Thymus (tissue), 14 donors: ENCODE data around the gene KY. TPM values are rescaled to one million over a fixed set of nuclear protein-coding genes. Genes with fewer than 3 reads are reported as not detected.

ENCODE experiments used
- DNase-seq, 9 donors: peaks; one replicate each; pipeline ENCODE4 v3.0.0-alpha.2; 2013; ENCODE audit warnings: low spot score in 9 of 9, low read depth in 6 of 9, missing footprints in 1 of 9
- H3K27ac ChIP-seq, 2 donors: one replicate each; pipeline ENCODE4 v1.5.1; 2013; ENCODE audit warnings: control low read depth in 1 of 2, low read depth in 1 of 2, low read length in 1 of 2, mild to moderate bottlenecking in 1 of 2, moderate library complexity in 1 of 2
- H3K27me3 ChIP-seq, 2 donors: one replicate each; pipeline ENCODE4 v1.5.1; 2013; ENCODE audit warnings: low read length in 1 of 2; ENCODE audit not compliant: control insufficient read depth in 2 of 2, insufficient read depth in 1 of 2
- H3K36me3 ChIP-seq, 2 donors: one replicate each; pipeline ENCODE4 v1.5.1; 2013; ENCODE audit warnings: low read length in 1 of 2, mild to moderate bottlenecking in 1 of 2, moderate library complexity in 1 of 2; ENCODE audit not compliant: control insufficient read depth in 2 of 2, insufficient read depth in 2 of 2
- H3K4me1 ChIP-seq, 2 donors: one replicate each; pipeline ENCODE4 v1.5.1; 2013; ENCODE audit warnings: low read length in 2 of 2; ENCODE audit not compliant: control insufficient read depth in 2 of 2, insufficient read depth in 2 of 2
- H3K4me3 ChIP-seq, 2 donors: one replicate each; pipeline ENCODE4 v1.5.1; 2013; ENCODE audit warnings: low read length in 2 of 2, control low read depth in 1 of 2, mild to moderate bottlenecking in 1 of 2
- H3K9me3 ChIP-seq, 2 donors: one replicate each; pipeline ENCODE4 v1.5.1; 2013; ENCODE audit warnings: low read length in 1 of 2, mild to moderate bottlenecking in 1 of 2; ENCODE audit not compliant: control insufficient read depth in 2 of 2, insufficient read depth in 1 of 2
- WGBS: extraction: QIAGEN DNeasy Blood & Tissue Kit; methylation state at CpG from one replicate; pipeline ENCODE4 v1.1.7; 2013; 5-methylcytosine and 5-hydroxymethylcytosine counted together
- long read RNA-seq, 10 donors: transcript quantifications; one replicate each; lab custom pipeline, GENCODE V29; 2026
- polyA plus RNA-seq: library from polyadenylated mRNA; stranded (reverse); fragments of 200-250 nt; gene quantifications from one replicate; pipeline ENCODE4 v1.2.3, GENCODE V29; 2013
- total RNA-seq: library from RNA; stranded (reverse); fragments of 120-200 nt; gene quantifications from one replicate; pipeline ENCODE4 v1.2.4, GENCODE V29; 2013
- donor health status: healthy.

Gene KY, protein sequence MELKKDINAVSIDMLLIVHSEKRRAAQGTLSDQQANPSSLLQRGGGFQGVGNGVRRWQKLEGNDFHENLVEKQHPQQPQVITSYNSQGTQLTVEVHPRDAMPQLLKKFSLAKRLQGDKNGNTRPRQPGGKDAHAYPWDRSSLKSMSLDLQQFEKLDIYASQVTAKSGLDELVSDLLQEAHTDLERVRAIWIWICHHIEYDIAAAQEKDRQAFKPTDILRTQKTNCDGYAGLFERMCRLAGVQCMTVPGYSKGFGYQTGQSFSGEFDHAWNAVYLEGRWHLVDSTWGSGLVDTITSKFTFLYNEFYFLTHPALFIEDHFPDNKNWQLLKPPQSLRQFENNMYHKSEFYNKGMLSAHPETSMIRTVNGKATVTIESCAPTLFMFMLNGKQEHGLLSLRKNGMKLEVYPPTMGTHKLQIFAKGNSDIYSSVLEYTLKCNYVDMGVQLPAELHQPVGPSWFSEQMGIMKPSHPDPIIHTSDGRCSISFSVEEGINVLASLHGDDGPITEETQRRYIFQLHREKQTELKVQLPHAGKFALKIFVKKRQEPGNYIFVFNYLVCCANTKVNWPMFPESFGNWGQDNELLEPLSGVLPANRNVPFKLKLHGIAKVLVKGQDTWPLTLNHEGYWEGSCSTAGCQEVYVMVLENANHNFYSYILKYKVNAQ
- 1.0 TPM for total RNA-seq
- polyA plus RNA-seq: 0.14 TPM
- long read RNA-seq, donor 1: 0 reads
- long read RNA-seq, donor 2, partial matches to known transcripts: 0 of 1 reads
- long read RNA-seq, donor 2, other reads (novel, unspliced or antisense): 0 of 1 reads
- long read RNA-seq, donor 3, partial matches to known transcripts: 0 of 1 reads
- long read RNA-seq, donor 3, other reads (novel, unspliced or antisense): 0 of 1 reads
- long read RNA-seq, donor 4: 0 reads
- long read RNA-seq, donor 5: 0 reads
- long read RNA-seq, donor 6, partial matches to known transcripts: 0 of 1 reads
- long read RNA-seq, donor 6, other reads (novel, unspliced or antisense): 0 of 1 reads
- long read RNA-seq, donor 7: 0 reads
- long read RNA-seq, donor 8: 0 reads
- long read RNA-seq, donor 9: 0 reads
- long read RNA-seq, donor 10: 0 reads

GRCh38 chr3:134650431-134651346, at the start of gene KY:
Gene KY, minus strand, starts transcription at chr3:134651022. Its CDS starts 62 bp downstream, at chr3:134650960.
- no peaks in the 10 kb centered on the region for H3K36me3 ChIP-seq
- H3K4me3 ChIP-seq: peak within 1 kb of the TSS; percentile 13 to 23
- H3K27ac ChIP-seq: no peak within 1 kb of the TSS
- H3K27me3 ChIP-seq: peaks cover 7 to 36% of the 10 kb centered on the region in 2 donors
- H3K4me1 ChIP-seq: no peaks in the 10 kb centered on the region
- H3K9me3 ChIP-seq: no peaks in the 10 kb centered on the region
- WGBS: 7% methylated on average over 77 of the region's 77 CpGs
- peak in 1 of 9 donors; percentile 22 for DNase-seq

DNA sequence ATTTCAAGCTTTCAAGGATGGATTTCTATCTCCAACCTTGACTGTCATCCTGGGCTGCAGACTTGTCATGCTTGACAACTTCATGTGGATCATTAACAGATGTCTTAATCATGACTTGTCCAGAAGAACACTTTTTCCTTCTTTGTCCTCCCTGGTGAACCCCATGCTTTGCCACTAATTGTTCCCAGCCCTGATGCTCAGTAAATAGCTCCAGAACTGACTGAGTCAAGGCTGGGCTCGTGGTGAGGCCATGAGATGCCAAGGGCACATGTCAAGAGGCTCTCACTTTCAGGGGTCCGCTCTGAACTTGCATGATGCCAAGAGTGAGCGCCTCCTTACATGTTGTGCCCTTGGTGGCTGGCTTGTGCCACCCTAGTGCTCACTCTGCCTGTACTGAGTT, 48.9 kb upstream of the KY start:
- 85% methylated on average over 3 of the region's 3 CpGs for WGBS
- Histone ChIP-seq H3K27me3 (no peaks in the 10 kb centered on the region), H3K4me1 (peaks cover 0 to 3% of the 10 kb centered on the region in 2 donors), H3K36me3 (no peaks in the 10 kb centered on the region), H3K9me3 (no peaks in the 10 kb centered on the region), H3K27ac (no peak overlapping the region), H3K4me3 (no peak overlapping the region)
- no peak for DNase-seq

GRCh38 chr3:134699141-134699711, 48.4 kb upstream of the KY start:
- Histone ChIP-seq H3K27me3 (no peaks in the 10 kb centered on the region), H3K27ac (no peak overlapping the region), H3K36me3 (no peaks in the 10 kb centered on the region), H3K4me1 (peaks cover 0 to 3% of the 10 kb centered on the region in 2 donors), H3K4me3 (no peak overlapping the region), H3K9me3 (no peaks in the 10 kb centered on the region)
- WGBS: 95% methylated on average over 8 of the region's 8 CpGs
- no peak for DNase-seq

DNA sequence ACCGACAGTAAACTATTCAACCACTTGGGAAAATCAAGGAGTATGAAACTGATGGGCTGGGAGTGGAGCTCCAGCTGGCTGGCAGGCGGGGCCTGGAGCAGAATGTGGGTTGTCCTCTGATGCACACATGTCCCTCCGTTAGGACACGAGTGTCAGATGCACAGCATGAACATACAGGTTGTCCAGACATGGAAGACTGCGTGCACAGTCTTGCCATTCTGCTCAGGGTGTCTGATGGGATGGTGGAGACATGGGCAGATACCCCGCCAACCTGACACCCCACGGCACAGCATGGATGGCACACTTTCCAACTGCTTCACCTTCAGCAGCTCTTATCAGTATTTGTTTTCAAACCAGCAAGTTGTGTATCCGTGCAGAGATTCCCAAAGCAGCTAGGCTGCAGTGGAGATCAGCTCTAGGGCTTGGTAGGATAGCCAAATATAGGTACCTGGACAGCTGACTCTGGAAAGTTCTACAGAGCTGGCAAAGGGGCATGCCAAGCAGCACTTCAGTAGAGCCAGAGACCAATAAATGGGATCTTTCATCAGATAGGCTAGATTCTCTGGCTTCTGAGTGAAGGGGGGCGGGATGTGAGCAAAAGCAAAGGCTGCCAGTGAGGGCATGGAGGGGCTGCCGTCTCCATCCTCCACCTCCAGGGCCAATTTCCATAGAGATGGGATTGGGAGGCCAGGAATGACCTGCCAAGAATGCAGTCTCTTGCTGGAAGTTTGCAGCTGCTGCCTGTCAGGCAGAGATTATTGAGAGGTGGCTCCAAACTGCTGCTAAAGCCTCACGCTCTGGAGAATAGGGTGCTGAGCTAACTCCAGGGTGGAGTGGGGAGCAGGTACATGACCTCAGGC, 47.2 kb upstream of the KY start:
- H3K36me3 ChIP-seq: no peaks in the 10 kb centered on the region
- H3K4me3 ChIP-seq: no peak overlapping the region
- H3K9me3 ChIP-seq: no peaks in the 10 kb centered on the region
- no peaks in the 10 kb centered on the region for H3K27me3 ChIP-seq
- DNase-seq: no peak
- H3K27ac ChIP-seq: no peak overlapping the region
- H3K4me1 ChIP-seq: peaks cover 0 to 3% of the 10 kb centered on the region in 2 donors
- 93% methylated on average over 11 of the region's 11 CpGs for WGBS

- no peak for DNase-seq
- Histone ChIP-seq H3K27ac (no peak overlapping the region), H3K27me3 (no peaks in the 10 kb centered on the region), H3K4me1 (peaks cover 0 to 3% of the 10 kb centered on the region in 2 donors), H3K36me3 (no peaks in the 10 kb centered on the region), H3K9me3 (no peaks in the 10 kb centered on the region), H3K4me3 (no peak overlapping the region)
- WGBS: 96% methylated on average over 4 of the region's 4 CpGs
These were observed 45.3 kb upstream of the KY start for GRCh38 chr3:134696155-134696554.

- Histone ChIP-seq H3K27me3 (no peaks in the 10 kb centered on the region), H3K36me3 (no peaks in the 10 kb centered on the region), H3K9me3 (no peaks in the 10 kb centered on the region), H3K4me1 (peaks cover 0 to 3% of the 10 kb centered on the region in 2 donors), H3K4me3 (no peak overlapping the region), H3K27ac (peak overlapping the region in 1 of 2 donors; percentile 66)
- 91% methylated on average over 7 of the region's 7 CpGs for WGBS
- peak in 1 of 9 donors; percentile 7 for DNase-seq
These were observed 44.2 kb upstream of the KY start for GRCh38 chr3:134694946-134695543.

DNA sequence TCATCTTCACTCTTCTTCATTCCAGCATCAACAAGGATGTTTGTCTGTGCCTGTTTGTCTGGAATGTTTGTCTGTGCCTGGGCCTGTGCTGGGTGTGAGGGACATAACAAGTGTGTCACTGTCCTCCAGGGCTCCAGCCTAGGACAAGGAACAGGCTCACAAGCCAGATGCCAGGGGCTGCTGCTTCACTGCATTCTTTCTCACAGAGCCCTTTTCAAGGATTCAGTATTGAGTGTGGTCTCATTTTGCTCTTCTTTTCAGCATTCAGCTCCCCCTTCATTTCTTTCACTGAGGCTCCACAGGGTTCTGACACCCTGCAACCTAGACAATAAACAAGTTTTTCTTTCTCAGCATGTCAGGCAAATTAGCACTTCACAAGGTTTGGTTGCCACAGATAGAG, 43.6 kb upstream of the KY start:
- no peaks in the 10 kb centered on the region for H3K9me3 ChIP-seq
- no peaks in the 10 kb centered on the region for H3K27me3 ChIP-seq
- H3K4me1 ChIP-seq: peaks cover 0 to 3% of the 10 kb centered on the region in 2 donors
- no peaks in the 10 kb centered on the region for H3K36me3 ChIP-seq
- DNase-seq: no peak
- H3K4me3 ChIP-seq: no peak overlapping the region
- no peak overlapping the region for H3K27ac ChIP-seq
